ENCODE measurements around the gene DMRTC2. TPM values are rescaled to one million over a fixed set of nuclear protein-coding genes. Genes with fewer than 3 reads are reported as not detected.

The DMRTC2 gene
- total and polyA plus RNA-seq, 2 of the 8 experiments (the other 6 are each of a cell fraction or from before 2014, with no cell fraction given), result not detected

DNA sequence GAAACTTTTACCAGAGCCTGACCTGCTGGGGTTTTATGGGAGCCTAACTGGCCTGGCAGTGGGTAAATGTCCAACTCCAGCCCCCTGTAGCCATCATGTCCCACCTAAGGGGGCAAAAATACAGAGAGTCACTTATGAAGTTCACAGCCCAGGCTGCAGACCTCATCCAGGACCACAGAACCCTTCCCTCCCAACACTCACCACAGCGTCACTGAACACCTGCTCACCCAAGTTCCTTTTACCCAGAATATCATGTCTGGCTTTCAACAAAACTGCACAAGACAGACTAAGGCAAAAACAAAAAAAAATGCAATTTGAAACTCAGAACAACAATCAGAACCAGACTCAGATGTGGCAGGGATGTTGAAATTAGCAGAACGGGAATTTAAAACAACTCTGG, 42.1 kb upstream of the DMRTC2 start (continued):
- TF ChIP-seq, protein P1, sequence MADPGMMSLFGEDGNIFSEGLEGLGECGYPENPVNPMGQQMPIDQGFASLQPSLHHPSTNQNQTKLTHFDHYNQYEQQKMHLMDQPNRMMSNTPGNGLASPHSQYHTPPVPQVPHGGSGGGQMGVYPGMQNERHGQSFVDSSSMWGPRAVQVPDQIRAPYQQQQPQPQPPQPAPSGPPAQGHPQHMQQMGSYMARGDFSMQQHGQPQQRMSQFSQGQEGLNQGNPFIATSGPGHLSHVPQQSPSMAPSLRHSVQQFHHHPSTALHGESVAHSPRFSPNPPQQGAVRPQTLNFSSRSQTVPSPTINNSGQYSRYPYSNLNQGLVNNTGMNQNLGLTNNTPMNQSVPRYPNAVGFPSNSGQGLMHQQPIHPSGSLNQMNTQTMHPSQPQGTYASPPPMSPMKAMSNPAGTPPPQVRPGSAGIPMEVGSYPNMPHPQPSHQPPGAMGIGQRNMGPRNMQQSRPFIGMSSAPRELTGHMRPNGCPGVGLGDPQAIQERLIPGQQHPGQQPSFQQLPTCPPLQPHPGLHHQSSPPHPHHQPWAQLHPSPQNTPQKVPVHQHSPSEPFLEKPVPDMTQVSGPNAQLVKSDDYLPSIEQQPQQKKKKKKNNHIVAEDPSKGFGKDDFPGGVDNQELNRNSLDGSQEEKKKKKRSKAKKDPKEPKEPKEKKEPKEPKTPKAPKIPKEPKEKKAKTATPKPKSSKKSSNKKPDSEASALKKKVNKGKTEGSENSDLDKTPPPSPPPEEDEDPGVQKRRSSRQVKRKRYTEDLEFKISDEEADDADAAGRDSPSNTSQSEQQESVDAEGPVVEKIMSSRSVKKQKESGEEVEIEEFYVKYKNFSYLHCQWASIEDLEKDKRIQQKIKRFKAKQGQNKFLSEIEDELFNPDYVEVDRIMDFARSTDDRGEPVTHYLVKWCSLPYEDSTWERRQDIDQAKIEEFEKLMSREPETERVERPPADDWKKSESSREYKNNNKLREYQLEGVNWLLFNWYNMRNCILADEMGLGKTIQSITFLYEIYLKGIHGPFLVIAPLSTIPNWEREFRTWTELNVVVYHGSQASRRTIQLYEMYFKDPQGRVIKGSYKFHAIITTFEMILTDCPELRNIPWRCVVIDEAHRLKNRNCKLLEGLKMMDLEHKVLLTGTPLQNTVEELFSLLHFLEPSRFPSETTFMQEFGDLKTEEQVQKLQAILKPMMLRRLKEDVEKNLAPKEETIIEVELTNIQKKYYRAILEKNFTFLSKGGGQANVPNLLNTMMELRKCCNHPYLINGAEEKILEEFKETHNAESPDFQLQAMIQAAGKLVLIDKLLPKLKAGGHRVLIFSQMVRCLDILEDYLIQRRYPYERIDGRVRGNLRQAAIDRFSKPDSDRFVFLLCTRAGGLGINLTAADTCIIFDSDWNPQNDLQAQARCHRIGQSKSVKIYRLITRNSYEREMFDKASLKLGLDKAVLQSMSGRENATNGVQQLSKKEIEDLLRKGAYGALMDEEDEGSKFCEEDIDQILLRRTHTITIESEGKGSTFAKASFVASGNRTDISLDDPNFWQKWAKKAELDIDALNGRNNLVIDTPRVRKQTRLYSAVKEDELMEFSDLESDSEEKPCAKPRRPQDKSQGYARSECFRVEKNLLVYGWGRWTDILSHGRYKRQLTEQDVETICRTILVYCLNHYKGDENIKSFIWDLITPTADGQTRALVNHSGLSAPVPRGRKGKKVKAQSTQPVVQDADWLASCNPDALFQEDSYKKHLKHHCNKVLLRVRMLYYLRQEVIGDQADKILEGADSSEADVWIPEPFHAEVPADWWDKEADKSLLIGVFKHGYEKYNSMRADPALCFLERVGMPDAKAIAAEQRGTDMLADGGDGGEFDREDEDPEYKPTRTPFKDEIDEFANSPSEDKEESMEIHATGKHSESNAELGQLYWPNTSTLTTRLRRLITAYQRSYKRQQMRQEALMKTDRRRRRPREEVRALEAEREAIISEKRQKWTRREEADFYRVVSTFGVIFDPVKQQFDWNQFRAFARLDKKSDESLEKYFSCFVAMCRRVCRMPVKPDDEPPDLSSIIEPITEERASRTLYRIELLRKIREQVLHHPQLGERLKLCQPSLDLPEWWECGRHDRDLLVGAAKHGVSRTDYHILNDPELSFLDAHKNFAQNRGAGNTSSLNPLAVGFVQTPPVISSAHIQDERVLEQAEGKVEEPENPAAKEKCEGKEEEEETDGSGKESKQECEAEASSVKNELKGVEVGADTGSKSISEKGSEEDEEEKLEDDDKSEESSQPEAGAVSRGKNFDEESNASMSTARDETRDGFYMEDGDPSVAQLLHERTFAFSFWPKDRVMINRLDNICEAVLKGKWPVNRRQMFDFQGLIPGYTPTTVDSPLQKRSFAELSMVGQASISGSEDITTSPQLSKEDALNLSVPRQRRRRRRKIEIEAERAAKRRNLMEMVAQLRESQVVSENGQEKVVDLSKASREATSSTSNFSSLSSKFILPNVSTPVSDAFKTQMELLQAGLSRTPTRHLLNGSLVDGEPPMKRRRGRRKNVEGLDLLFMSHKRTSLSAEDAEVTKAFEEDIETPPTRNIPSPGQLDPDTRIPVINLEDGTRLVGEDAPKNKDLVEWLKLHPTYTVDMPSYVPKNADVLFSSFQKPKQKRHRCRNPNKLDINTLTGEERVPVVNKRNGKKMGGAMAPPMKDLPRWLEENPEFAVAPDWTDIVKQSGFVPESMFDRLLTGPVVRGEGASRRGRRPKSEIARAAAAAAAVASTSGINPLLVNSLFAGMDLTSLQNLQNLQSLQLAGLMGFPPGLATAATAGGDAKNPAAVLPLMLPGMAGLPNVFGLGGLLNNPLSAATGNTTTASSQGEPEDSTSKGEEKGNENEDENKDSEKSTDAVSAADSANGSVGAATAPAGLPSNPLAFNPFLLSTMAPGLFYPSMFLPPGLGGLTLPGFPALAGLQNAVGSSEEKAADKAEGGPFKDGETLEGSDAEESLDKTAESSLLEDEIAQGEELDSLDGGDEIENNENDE (IDR thresholded peaks at IDR 0.05; ENCODE audit: insufficient replicate concordance, low read length), result no peak
- no peak for TF ChIP-seq ASH2L (IDR thresholded peaks at IDR 0.05; ENCODE audit: low read length)
- TF ChIP-seq YY1 (IDR thresholded peaks at IDR 0.05; ENCODE audit: low read depth, low read length), result no peak
- TF ChIP-seq BCL11A (IDR thresholded peaks at IDR 0.05; ENCODE audit: low read depth in 2 of 2, low read length in 2 of 2), result no peak
- TF ChIP-seq RXRA (IDR thresholded peaks at IDR 0.05; ENCODE audit: insufficient read depth, low read depth, low read length), result no peak
- TF ChIP-seq BRCA1 (IDR thresholded peaks at IDR 0.05; ENCODE audit: low read depth, low read length), result no peak
- no peak for TF ChIP-seq TBP (IDR thresholded peaks at IDR 0.05; ENCODE audit: low read depth, low read length)
- TF ChIP-seq TCF12 (IDR thresholded peaks at IDR 0.05; ENCODE audit: low read depth, low read length), result no peak
